Astrocyte of the spinal cord (primary cell): ENCODE results near the gene RAP1GAP2.

Experiments used
- DNase-seq: peaks from one replicate; pipeline ENCODE4 v3.0.0; 2011; ENCODE audit warnings: low read depth, low spot score
- H3K4me3 ChIP-seq: 2 replicates; pipeline ENCODE4 v1.5.1; 2011; ENCODE audit warnings: low read depth, mild to moderate bottlenecking, low read length, moderate library complexity
- CTCF ChIP-seq: IDR thresholded peaks from 2 replicates; pipeline ENCODE4 v1.5.1; 2012; ENCODE audit warnings: low read depth, mild to moderate bottlenecking, low read length, inconsistent platforms
- in situ Hi-C: cut with HindIII; loops from 2 replicates; pipeline ENCODE4 v1.10.0; 2017; ENCODE audit warnings: low sequenced_read_pairs

RAP1GAP2 gene

GRCh38 chr17:2978991-2979390 is 182.8 kb downstream of the RAP1GAP2 start:
- no peak overlapping the region for H3K4me3 ChIP-seq
- TF ChIP-seq CTCF: no peak
- in situ Hi-C loops: no loop called here
- DNase-seq: no peak

GRCh38 chr17:2980211-2980903 is 184.1 kb downstream of the RAP1GAP2 start:
- H3K4me3 ChIP-seq: no peak overlapping the region
- no peak for TF ChIP-seq CTCF
- DNase-seq: no peak
- in situ Hi-C loops: no loop called here

GRCh38 chr17:2980904-2981246 is 184.6 kb downstream of the RAP1GAP2 start:
- TF ChIP-seq CTCF: no peak
- H3K4me3 ChIP-seq: no peak overlapping the region
- in situ Hi-C loops: no loop called here
- no peak for DNase-seq

GRCh38 chr17:2981325-2981724 is 185.1 kb downstream of the RAP1GAP2 start:
- in situ Hi-C loops: no loop called here
- TF ChIP-seq CTCF: no peak
- no peak overlapping the region for H3K4me3 ChIP-seq
- DNase-seq: no peak

GRCh38 chr17:2982854-2983253 is 186.6 kb downstream of the RAP1GAP2 start:
- H3K4me3 ChIP-seq: no peak overlapping the region
- DNase-seq: peak; percentile 64

GRCh38 chr17:2983255-2983654 is 187.0 kb downstream of the RAP1GAP2 start:
- no peak for TF ChIP-seq CTCF
- in situ Hi-C loops: no loop called here
- H3K4me3 ChIP-seq: no peak overlapping the region
- DNase-seq: no peak

More at GRCh38 chr17:2982854-2983253, 186.6 kb downstream of the RAP1GAP2 start:
- TF ChIP-seq CTCF: peak; percentile 35
- in situ Hi-C loops: no loop called here
